Epithelial cell of esophagus (primary cell): ENCODE results near the gene HSPH1.
"Not testable (repeated sequence)": the region's sequence is repeated elsewhere in the genome, so short reads cannot be mapped to it uniquely, and the experiment has no call there.

Experiments used
- DNase-seq: peaks from one replicate; pipeline ENCODE4 v3.0.0; 2010; ENCODE audit warnings: low read depth
- H3K4me3 ChIP-seq: 2 replicates; pipeline ENCODE4 v1.5.1; 2011; ENCODE audit warnings: mild to moderate bottlenecking, low read length, control low read depth
- CTCF ChIP-seq: IDR thresholded peaks from 2 replicates; pipeline ENCODE4 v1.5.1; 2011; ENCODE audit warnings: low read depth, mild to moderate bottlenecking, low read length, control low read depth, inconsistent platforms; ENCODE audit not compliant: insufficient read depth; ENCODE audit errors: missing control alignments

Gene HSPH1

GRCh38 chr13:31179241-31179640 lies 17.5 kb upstream of the HSPH1 start:
- no peak for DNase-seq
- no peak for TF ChIP-seq CTCF
- H3K4me3 ChIP-seq, result no peak overlapping the region

- not testable (repeated sequence) for DNase-seq, H3K4me3 ChIP-seq
Observed at GRCh38 chr13:31177813-31178495, 16.2 kb upstream of the HSPH1 start.

- no peak for DNase-seq
Observed at GRCh38 chr13:31175847-31176532, 14.3 kb upstream of the HSPH1 start.

GRCh38 chr13:31174018-31174417 lies 12.3 kb upstream of the HSPH1 start:
- H3K4me3 ChIP-seq, result no peak overlapping the region
- peak; percentile 16 for DNase-seq
- TF ChIP-seq CTCF, result peak; percentile 3

More at GRCh38 chr13:31175847-31176532, 14.3 kb upstream of the HSPH1 start:
- TF ChIP-seq CTCF, result no peak
- H3K4me3 ChIP-seq, result no peak overlapping the region

- no peak for TF ChIP-seq CTCF
- DNase-seq, result peak; percentile 90
- no peak overlapping the region for H3K4me3 ChIP-seq
Observed at GRCh38 chr13:31172535-31172934, 10.8 kb upstream of the HSPH1 start.

- no peak for TF ChIP-seq CTCF
- H3K4me3 ChIP-seq, result no peak overlapping the region
- DNase-seq, result peak; percentile 83
Observed at GRCh38 chr13:31172001-31172400, 10.3 kb upstream of the HSPH1 start.

GRCh38 chr13:31168736-31169135 lies 7.0 kb upstream of the HSPH1 start:
- DNase-seq, result no peak
- TF ChIP-seq CTCF, result no peak
- H3K4me3 ChIP-seq, result no peak overlapping the region
